ENCODE results near the gene GAK.

GRCh38 chr4:870951-871350 lies 61.2 kb downstream of the GAK start:
- TF ChIP-seq CTCF (IDR thresholded peaks at IDR 0.05; ENCODE audit: insufficient read depth, low read length, poor library complexity, severe bottlenecking): no peak
- TF ChIP-seq EZH2phosphoT487 (conservative IDR thresholded peaks at IDR 0.05; ENCODE audit: low read length): no peak

All from SU-DHL-6 (cell line).